Suprapubic skin (tissue), 4 donors: Measurements from ENCODE around the gene MGME1.

ENCODE experiments used
- CTCF ChIP-seq, 2 donors: fragments of 200-600 bp in 1 of 2; fragments of 450-650 bp in 1 of 2; sonication (generic) in 1 of 2; IDR thresholded peaks; one replicate each; pipeline ENCODE4 v1.5.1; 2016 to 2019; ENCODE audit warnings: antibody characterized with exemption in 2 of 2, mild to moderate bottlenecking in 1 of 2, moderate library complexity in 1 of 2
- EP300 ChIP-seq: sonication (generic); formaldehyde crosslinking; IDR thresholded peaks from one replicate; pipeline ENCODE4 v1.6.1; 2017; ENCODE audit warnings: antibody characterized with exemption
- POLR2AphosphoS5 ChIP-seq, 3 donors: sonication (generic); formaldehyde crosslinking; IDR thresholded peaks; one replicate each; pipeline ENCODE4 v1.6.1; 2017; ENCODE audit warnings: antibody characterized with exemption in 3 of 3

GRCh38 chr20:17999566-17999965 lies 30.7 kb downstream of the MGME1 start:
- TF ChIP-seq CTCF (IDR thresholded peaks at IDR 0.05) = no peak
- no peak for TF ChIP-seq EP300
- TF ChIP-seq POLR2AphosphoS5 (IDR thresholded peaks at IDR 0.05) = no peak
